AG20443 (cell line): ENCODE measurements around the gene LRBA.
"Not testable (repeated sequence)": the region's sequence is repeated elsewhere in the genome, so short reads cannot be mapped to it uniquely, and the experiment has no call there.

Experiments used
- DNase-seq: peaks from one replicate; pipeline ENCODE4 v3.0.0; 2012; ENCODE audit warnings: low spot score, mixed read lengths

The LRBA gene

GRCh38 chr4:151021637-151022334, 6.7 kb upstream of the LRBA start:
- DNase-seq: no peak

- DNase-seq: peak; percentile 97
These were observed 619 bp upstream of the LRBA start for GRCh38 chr4:151015459-151016347.

GRCh38 chr4:151013944-151014343, 1.1 kb downstream of the LRBA start:
- DNase-seq: peak; percentile 6

- no peak for DNase-seq
These were observed 1.6 kb downstream of the LRBA start for GRCh38 chr4:151013491-151013890.

- DNase-seq: no peak
These were observed 2.3 kb downstream of the LRBA start for GRCh38 chr4:151012820-151013219.

- DNase-seq: no peak
These were observed 2.7 kb downstream of the LRBA start for GRCh38 chr4:151012376-151012775.

GRCh38 chr4:151004222-151004621, 10.9 kb downstream of the LRBA start:
- DNase-seq: no peak

- DNase-seq: no peak
These were observed 14.2 kb downstream of the LRBA start for GRCh38 chr4:151000747-151001429.

GRCh38 chr4:150999086-150999485, 16.0 kb downstream of the LRBA start:
- DNase-seq: no peak

- DNase-seq: no peak
These were observed 17.9 kb downstream of the LRBA start for GRCh38 chr4:150997141-150997540.

- DNase-seq: no peak
These were observed 20.4 kb downstream of the LRBA start for GRCh38 chr4:150994721-150995120.

- DNase-seq: not testable (repeated sequence)
These were observed 21.5 kb downstream of the LRBA start for GRCh38 chr4:150993577-150993976.

- DNase-seq: no peak
These were observed 24.1 kb downstream of the LRBA start for GRCh38 chr4:150990993-150991392.

- DNase-seq: no peak
These were observed 24.8 kb downstream of the LRBA start for GRCh38 chr4:150990250-150990649.

GRCh38 chr4:150988238-150988637, 26.8 kb downstream of the LRBA start:
- DNase-seq: no peak

GRCh38 chr4:150987204-150987603, 27.9 kb downstream of the LRBA start:
- no peak for DNase-seq

GRCh38 chr4:150986085-150986484, 29.0 kb downstream of the LRBA start:
- no peak for DNase-seq

- DNase-seq: no peak
These were observed 31.2 kb downstream of the LRBA start for GRCh38 chr4:150983851-150984250.

- DNase-seq: peak; percentile 12
These were observed 32.4 kb downstream of the LRBA start for GRCh38 chr4:150982557-150983233.

- no peak for DNase-seq
These were observed 36.1 kb downstream of the LRBA start for GRCh38 chr4:150978738-150979575.

- DNase-seq: no peak
These were observed 38.5 kb downstream of the LRBA start for GRCh38 chr4:150976478-150977118.
